ENCODE data around the gene KLHDC4.
A peak's percentile ranks its signal among the peaks of the same experiment; 100 is the strongest.

KLHDC4 gene

GRCh38 chr16:87715231-87715630 lies 50.6 kb downstream of the KLHDC4 start:
- no peak for DNase-seq

DNA sequence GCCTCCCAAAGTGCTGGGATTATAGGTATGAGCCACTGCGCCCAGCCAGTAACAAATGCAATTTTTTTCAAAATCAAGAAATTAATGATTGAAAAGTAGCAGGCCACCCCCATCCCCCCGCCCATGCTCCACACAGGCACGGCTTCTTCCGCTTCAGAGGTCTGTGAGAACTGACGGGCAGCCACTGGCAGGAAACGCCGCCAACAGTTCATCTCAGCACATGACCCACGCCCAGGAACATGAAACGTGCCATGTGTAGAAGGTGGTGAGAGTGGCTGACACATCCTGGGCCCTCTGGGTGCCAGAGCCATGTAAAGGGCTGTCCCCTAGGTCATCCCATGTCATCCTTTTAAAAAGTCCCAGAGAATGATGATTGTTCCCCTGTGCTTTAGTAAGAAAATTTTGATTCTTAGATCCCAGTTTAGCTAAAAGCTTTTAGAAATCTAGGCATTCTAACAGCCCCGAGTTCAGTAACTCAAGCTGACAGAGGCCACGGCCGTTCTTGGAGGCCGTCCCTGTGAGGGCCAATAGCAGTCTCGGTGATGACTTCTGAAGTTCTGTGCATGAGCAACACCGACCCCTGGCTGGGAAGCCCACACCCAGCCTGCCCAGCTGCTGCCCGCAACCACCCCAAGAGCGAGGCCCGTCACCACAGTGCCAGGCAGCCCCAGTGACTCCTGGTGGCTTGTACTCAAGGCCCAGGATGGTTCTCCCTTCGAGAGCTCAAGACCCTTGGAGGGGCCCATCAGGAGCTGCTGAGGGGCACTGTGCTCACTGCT lies 52.1 kb downstream of the KLHDC4 start:
- DNase-seq: peak; percentile 33 to 71

DNA sequence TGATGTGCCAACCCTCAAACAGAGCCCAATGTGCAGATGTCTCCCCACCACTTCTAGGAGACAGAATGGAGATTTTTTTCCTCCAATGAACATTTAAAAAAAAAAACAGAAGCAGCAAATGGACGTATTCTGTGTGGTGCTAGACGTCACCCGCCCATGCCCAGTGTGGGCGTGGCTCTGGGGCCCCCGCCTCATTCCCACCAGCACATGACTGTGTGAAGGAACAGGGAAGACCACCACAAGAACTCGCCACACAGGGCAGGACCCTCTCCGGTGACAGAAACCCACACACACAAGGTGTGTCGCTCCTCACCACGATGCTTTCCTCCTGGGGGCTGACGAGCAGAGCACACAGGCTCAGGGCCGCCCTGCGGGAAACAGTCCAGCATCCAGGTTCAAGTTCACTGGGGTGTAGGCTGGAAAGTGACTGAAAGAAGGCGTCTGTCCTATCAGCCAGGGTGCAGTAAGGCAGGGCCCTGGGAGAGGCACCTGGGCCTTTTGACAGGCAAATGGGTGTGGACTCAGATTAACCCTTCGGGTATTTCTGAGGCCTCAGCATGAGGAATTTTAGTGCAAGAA lies 53.5 kb downstream of the KLHDC4 start:
- DNase-seq: no peak

GRCh38 chr16:87710887-87711286 lies 54.9 kb downstream of the KLHDC4 start:
- DNase-seq: no peak

GRCh38 chr16:87709677-87710076 lies 56.1 kb downstream of the KLHDC4 start:
- no peak for DNase-seq

GRCh38 chr16:87708881-87709638 lies 56.7 kb downstream of the KLHDC4 start:
- no peak for DNase-seq

DNA sequence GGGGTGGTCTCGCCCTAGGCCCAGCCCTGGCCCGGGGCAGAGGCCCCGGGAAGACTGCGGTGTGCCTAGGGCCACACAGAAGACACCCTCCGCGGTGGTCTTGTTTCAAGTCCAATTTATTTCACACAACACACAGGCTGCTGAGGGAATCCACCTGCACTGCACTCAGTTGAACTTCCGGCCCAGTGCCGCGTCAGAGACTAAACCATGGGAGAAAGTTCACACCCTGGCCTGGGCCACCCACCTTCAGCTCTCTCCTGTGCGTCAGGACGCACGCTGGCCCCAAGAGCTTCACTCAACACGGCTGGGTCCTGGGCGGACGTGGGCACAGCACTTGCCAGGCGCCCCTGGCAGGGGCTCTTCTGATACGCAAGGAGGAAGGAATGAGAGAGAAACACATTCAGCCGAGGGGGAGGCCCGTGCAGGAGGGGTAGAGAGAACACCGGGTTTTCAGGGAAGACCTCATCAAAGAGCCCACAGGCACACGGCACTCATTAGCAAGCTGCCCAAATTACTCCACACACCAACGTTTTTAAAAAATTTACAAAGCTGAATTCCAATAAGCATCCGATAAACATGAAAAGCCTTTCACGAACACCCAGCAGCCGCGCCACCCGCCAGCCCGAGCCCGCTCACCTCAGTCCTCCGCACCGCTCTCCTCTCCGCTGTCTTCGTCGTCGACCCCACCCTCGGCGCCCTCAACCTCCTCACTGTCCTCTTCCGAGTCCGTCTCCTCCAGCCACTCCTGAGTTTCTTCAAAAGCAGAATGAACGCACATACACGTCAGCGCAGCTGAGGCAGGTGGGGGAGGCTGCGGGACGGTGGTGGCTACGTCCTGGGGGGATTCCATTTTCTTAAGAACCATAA lies 57.8 kb downstream of the KLHDC4 start:
- DNase-seq: no peak

DNA sequence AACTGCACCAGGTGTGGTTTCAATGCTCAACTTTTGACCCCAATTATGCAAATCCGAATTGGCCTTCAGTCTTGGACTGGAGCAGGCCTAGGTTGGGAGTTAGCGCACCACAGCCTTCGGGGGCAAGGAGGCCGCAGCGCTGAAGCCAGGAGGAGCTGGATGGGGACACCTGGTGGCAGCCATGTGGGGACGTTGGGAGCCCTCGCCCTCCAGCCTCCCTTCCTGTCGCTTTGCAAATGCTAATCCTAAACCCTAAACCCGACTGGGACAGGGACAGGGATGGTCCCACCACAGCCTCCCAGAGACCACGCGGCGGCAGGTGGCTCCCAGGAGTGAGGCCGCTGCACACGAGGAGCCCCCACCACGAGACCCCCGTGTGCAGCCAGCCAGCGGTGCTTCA lies 58.7 kb downstream of the KLHDC4 start:
- DNase-seq: no peak

DNA sequence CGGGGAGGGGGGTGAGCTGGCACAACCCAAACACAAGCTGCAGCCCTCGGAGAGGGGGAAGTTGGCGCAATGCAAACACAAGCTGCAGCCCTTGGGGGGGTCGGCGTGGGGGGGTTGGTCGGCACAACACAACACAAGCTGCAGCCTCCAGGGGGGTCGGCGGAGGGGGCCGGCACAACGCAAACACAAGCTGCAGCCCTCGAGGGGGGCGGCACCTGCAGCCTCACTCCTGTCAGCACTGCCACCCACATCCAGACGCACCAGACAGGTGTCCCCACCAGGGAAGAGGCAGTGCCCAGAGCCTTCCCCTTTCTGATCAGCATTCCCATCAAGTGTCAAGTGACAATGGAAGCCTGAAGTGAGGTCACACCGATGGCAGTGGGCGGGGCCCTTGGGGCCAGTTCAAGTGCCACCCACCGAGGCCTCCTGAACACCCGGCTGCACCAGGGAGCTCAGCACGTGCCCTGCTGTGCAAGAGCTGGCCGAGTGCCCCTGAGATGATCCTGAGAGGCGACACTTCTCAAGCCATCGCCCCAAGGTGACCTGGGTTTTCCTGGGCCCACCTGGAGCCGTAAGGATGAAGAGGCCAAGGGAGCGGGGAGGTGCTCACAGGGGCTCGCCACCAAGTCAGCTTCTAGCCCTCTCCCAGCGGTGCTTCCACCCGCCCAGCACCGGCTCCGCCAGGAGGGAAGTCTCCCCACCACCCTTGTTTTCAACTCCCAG lies 59.3 kb downstream of the KLHDC4 start:
- DNase-seq: no peak

DNA sequence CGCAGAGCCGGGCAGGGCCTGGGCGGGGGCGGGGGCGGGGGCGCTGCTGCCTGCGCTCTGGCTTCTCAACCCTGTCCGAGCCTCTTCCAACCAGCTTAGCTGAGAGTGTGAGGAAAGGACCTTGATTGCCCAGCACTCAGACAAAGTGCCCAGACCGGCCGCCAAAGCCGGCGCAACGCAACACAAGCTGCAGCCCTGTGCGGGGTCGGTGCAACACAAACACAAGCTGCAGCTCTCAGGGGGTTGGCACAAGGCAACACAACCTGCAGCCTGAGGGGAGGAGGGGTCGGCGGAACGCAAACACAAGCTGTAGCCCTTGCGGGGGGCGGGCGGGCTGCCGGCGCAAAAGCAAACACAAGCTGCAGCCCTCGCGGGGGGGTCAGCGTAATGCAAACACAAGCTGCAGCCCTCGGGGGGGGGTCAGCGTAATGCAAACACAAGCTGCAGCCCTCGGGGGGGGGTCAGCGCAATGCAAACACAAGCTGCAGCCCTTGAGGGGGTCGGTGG lies 60.0 kb downstream of the KLHDC4 start:
- DNase-seq: no peak

DNA sequence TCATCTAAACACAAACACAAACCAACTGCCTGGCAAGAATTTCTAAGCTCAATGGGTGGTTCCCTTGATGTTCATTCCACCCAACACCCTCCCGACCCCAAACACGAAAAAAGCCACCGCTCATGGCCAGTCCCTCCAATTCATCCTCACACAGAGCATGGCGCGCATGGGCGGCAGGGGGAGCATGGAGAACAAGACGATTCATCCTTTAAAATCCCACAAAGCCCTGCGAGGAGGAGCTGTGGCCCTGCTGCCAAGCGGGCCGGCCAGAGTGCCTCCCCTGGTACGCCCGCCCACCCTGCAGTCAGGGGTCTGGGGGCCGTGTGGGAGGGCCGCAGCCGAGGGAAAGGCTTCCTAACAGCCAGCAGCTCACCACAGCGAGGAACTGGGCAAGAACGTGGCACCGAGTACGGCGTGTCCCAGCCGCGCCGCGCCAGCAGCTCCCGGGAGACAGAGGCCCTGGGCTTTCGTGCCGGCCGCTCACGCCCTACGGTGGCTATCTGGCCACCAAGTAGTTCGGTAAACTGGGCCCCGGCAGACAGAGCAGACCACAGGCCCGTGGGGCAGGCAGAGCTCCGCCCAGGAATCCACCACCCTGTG lies 60.9 kb downstream of the KLHDC4 start:
- no peak for DNase-seq

GRCh38 chr16:87703835-87704375 lies 61.9 kb downstream of the KLHDC4 start:
- DNase-seq: no peak

GRCh38 chr16:87703071-87703470 lies 62.7 kb downstream of the KLHDC4 start:
- no peak for DNase-seq

GRCh38 chr16:87702325-87702811 lies 63.4 kb downstream of the KLHDC4 start:
- DNase-seq: peak; percentile 39 to 48

DNA sequence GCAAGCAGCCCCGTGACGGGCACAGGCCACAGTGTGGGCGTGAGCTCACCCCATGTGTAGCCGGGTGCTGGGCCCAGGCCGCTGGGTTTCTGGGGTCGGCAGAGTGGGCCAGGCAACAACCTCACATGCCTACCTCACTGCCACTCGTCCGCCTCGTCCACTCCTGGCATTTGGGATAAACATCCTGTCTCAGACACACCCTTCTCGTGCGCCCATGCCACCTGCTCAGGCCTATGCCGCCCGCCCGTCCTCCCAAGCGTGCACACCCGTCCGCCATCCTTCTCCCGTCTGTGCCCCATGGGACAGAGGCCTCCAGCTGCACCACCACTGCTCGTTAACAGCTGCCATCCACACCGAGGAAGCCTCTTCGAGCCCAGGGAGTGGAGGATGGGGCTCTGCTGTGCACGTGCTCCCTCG lies 64.3 kb downstream of the KLHDC4 start:
- peak in 1 of 2 donors; percentile 15 for DNase-seq

GRCh38 chr16:87701078-87701460 lies 64.7 kb downstream of the KLHDC4 start:
- DNase-seq: no peak

GRCh38 chr16:87700406-87701077 lies 65.2 kb downstream of the KLHDC4 start:
- peak in 1 of 2 donors; percentile 17 for DNase-seq

GRCh38 chr16:87698676-87699199 lies 67.0 kb downstream of the KLHDC4 start:
- peak in 1 of 2 donors; percentile 7 for DNase-seq

DNA sequence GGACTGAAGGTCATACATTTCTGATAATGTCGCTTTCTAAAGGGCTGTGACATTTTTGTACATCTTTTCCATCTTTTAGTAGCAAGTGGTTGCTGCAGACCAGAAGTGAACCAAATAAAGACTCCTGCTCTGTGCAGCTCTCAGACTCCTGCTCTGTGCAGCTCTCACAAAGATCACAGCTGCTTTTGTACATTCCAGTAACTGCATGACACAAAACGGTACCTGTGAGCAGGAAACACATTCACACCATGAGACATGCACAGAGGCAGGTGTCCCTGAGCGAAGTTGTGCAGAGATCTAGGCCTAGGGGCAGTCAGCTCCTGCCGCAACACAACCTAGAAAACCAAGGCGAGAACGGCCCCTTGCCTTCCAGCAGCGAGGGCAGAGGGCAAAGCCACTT lies 67.5 kb downstream of the KLHDC4 start:
- no peak for DNase-seq

DNA sequence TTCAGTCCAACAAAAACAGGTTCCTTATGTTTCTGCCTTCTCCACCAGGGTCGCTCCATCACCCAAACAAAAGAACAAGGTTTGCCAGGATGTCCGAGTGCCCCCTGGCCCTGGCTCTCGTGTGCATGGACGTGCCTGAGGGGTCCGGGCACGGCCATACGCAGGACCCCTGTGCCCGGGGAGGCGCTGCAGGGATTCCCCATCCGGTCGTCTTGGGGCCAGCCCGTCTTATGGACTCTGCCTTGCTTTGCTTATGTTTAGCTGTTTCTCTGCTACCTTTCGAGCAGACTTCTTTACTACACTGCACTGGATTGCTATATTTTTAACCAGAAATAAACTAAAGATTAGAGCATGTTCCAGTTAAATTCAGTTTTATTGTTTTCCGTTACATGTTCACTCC lies 68.0 kb downstream of the KLHDC4 start:
- DNase-seq: no peak
